Raji (cell line): Measurements from ENCODE around the gene ZNF622.

Experiments
- POLR2A ChIP-seq: IDR thresholded peaks from 2 replicates; pipeline ENCODE4 v1.6.1; 2011; ENCODE audit warnings: low read depth, low read length, control low read depth; ENCODE audit not compliant: insufficient read depth

Gene ZNF622

GRCh38 chr5:16456103-16456832 is 9.3 kb downstream of the ZNF622 start:
- no peak for TF ChIP-seq POLR2A

GRCh38 chr5:16455668-16456067 is 9.9 kb downstream of the ZNF622 start:
- TF ChIP-seq POLR2A, result no peak

- no peak for TF ChIP-seq POLR2A
These were observed 10.9 kb downstream of the ZNF622 start for GRCh38 chr5:16454686-16455085.

DNA sequence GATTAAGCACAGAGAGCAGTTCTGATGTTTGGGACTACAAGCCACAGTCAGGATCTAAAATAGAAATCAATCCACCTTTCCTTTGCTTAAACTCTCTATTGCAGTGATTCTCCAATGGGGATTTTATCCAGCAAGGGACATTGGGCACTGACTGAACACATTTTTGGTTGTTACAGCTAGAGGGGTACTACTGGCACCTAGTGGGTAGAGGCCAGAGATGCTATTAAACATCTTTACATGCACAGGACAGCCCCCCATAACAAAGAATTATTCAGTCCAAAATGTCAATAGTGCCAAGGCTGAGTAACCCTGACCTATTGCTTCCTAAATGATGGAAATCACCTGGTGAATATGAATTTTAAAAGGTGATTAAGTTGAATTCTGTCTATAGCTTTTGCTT is 12.0 kb downstream of the ZNF622 start:
- TF ChIP-seq POLR2A, result no peak

DNA sequence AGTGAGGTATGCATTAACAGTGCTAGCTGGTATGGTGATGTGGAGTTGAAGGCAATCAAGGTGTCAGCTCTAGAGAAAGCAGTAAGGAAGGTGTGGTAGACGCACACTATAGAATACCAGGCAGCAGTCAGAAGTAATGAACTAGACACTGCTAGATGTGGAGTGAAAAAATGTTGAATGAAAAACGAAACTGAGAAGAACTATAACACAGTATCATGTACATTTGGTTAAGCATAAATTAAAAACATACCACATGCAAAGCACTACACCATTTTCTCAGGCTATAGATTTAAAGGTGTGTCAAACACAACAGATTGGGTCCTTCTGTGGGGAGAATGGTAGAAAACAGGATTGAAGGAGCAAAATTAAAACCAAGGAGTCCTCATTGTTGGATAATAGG is 15.4 kb downstream of the ZNF622 start:
- TF ChIP-seq POLR2A, result no peak

- no peak for TF ChIP-seq POLR2A
These were observed 18.6 kb downstream of the ZNF622 start for GRCh38 chr5:16446993-16447392.

DNA sequence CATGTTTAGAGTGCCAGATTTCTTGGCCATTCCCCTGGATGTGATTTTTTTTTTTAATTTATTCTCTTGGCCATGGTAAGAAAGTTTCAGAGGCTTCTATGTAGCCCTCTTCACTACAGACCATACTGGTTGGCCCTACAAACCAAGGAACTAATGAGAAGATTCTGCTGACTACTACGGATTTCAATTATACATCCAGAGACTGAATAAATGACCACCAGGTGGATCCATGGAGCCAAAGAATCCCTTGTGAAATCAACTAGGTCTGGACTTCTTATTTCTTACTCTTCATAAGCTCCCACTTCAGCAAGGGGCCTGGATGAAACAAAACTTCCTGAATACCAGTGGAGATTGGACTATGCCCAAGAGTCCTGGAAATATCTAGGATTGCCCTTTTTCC is 27.6 kb downstream of the ZNF622 start:
- no peak for TF ChIP-seq POLR2A

DNA sequence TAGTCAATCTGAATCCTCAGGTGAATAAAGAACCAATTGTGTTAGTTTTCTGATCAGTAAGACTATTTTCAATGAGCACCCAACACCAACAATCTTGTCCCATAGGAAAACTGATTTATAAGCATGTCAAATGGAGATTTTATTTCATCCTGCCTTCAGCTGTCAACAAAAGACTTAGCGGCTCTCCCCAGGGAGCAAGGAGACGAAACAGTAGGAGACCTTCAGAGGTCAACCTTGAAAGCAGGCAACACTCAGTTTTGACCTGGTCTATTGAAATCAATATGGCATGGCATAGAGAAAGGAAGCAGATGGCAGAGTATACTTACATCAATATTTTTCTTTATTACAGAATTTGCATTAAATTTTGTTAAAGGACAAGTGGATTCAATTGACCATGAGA is 34.1 kb downstream of the ZNF622 start:
- TF ChIP-seq POLR2A, result no peak

DNA sequence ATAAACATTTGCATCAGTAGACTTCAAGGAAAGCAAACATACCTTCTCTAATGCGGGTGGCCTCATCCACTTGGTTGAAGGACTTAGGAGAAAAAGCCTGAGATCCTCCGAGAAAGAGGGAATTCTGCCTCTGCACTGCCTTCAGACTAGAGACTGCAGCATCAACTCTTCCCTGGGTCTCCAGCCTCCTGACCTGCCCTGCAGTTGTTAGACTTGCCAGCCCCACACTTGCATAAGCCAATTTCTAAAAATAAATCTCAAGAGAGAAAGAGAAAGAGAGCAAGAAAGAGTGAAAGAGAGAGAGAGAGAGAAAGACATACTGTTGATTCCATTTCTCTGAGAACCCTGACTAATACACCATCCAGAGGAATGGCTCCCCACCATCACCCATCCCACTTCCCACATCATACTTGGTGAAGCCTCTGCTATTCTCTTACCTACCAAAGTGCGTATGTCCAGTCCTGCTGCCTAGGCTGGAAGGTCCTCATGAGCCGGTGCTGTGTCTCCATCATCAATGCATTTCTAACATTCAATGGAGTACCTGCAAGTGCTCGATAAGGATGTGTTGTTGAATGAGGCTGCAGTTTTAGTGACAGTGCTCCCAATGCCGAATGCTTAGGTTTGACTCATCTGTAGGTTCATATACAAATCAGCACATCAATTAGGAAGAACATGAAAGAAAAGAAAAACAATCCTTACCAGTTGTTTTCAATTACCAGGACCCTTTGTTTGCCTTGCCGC is 35.1 kb downstream of the ZNF622 start:
- TF ChIP-seq POLR2A, result no peak

- no peak for TF ChIP-seq POLR2A
These were observed 37.2 kb downstream of the ZNF622 start for GRCh38 chr5:16428359-16428758.

DNA sequence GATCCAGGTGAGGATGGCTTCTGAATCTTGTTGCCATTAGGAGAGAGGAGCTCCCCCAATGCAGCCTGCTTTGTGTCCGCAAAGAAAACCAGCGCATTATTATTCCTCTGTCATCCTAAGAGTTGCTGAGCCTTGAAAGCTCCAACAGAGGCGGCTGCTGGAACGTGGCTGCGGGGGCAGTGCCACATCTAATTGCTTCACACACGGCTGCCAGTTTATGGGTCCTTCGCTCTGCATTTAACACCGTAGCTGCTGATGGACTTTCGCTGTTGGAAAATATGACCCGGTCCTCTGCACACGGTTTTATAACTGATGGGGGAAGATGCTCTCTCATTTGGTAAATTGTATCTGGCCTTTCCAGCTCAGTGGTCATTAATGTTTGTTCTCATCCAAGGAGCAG is 38.0 kb downstream of the ZNF622 start:
- TF ChIP-seq POLR2A, result no peak

GRCh38 chr5:16418471-16418922 is 47.1 kb downstream of the ZNF622 start:
- no peak for TF ChIP-seq POLR2A

DNA sequence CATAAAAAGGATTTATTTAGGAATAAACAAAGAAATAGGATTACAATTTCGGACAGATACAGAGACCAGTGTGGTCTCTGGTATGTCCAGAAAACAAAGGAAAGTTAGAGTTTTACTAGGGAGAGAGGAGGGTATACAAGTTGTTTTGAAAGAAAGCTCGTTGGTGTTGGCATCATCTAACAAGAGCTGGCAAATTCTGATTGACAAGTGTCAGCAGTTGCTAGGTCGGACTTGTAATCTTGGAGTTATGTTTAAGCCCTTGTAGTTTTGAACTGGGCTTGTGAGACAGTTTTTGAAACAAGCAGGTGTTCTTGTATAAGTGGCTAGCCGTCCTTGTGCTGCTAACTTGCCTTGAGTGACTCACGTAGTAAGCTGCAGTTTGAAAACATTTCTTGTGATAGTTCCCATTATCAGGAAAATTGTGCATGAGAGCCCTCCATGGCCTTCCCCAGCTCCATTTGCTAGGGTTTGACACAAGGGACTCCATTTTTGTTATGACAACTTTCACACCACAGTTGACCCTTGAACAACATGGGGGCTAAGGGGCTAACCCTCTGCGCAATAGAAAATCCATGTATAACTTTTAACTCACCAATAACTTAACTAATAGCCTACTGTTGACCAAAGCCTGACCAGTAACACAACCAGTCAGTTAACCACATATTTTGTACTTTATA is 48.1 kb downstream of the ZNF622 start:
- TF ChIP-seq POLR2A, result no peak

DNA sequence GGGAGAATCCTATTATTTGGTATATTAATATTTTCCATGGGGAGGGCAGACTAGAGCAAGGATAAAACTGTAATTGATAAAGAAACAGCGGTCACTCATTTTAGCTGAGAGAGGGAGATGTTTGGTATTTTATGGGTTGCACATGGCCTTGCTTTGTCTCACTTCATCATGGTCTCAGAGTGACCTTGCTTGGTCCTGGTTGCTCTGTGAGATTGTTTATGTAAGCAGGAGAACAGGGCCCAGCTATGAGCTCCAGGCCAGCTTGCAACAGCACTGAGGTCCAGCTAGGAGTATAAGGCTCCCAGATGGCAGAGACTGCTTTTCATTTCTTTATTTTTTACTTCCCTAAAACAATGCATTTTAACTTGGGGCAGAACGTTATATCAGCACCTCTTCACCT is 50.7 kb downstream of the ZNF622 start:
- no peak for TF ChIP-seq POLR2A

DNA sequence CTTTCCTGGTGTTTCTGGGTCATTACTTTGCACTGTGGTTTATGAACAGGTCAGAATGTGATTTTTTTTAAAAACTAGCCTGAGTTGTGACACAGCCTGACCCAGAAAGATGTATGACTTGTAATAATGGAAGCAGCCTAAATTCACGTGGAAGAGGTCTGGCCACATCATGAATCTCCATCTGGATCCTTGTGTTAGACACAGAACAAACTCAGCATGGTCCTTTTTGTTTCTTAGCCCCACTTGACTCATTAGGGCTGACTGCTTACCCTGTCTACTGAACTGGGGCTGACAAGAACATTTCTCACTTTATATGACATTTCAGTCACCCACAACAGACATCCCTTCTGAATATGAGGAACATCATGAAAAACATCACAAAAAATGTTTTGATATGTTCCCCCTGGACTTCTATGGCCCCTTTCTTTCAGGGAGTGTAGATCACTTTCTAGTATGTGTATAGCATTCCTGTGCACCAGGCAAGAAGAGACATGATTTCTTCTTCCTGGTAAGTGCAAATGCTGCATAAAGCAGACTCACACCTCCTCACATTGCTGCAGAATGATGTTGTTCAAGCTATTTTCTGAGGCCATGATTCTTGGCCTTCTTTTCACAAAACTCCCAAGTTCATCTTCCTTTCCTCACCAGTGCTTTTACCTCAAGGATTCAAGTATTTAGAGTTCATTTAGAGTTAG is 52.3 kb downstream of the ZNF622 start:
- no peak for TF ChIP-seq POLR2A
